GM15510 (cell line): ENCODE data around the gene SH3RF3.

Experiments
- POLR2A ChIP-seq: IDR thresholded peaks from 3 replicates; pipeline ENCODE4 v1.6.1; 2011; ENCODE audit warnings: borderline replicate concordance; ENCODE audit not compliant: insufficient read length; ENCODE audit errors: extremely low read depth

SH3RF3 gene

GRCh38 chr2:109535217-109535946, 406.4 kb downstream of the SH3RF3 start:
- no peak for TF ChIP-seq POLR2A

- TF ChIP-seq POLR2A = no peak
Observed at GRCh38 chr2:109537565-109538222, 408.7 kb downstream of the SH3RF3 start.

GRCh38 chr2:109538546-109538945, 409.5 kb downstream of the SH3RF3 start:
- TF ChIP-seq POLR2A = no peak

GRCh38 chr2:109542384-109542783, 413.4 kb downstream of the SH3RF3 start:
- no peak for TF ChIP-seq POLR2A

GRCh38 chr2:109545828-109546713, 417.1 kb downstream of the SH3RF3 start:
- TF ChIP-seq POLR2A = no peak

- no peak for TF ChIP-seq POLR2A
Observed at GRCh38 chr2:109547280-109547679, 418.3 kb downstream of the SH3RF3 start.

- TF ChIP-seq POLR2A = no peak
Observed at GRCh38 chr2:109549016-109549590, 420.1 kb downstream of the SH3RF3 start.
